Astrocyte (in vitro differentiated cells and primary cell): ENCODE data around the gene HOXA13. TPM values are rescaled to one million over a fixed set of nuclear protein-coding genes. Genes with fewer than 3 reads are reported as not detected.
A peak's percentile ranks its signal among the peaks of the same experiment; 100 is the strongest.

Experiments
- DNase-seq: peaks from one replicate; pipeline ENCODE4 v3.0.0-alpha.2; 2010; ENCODE audit warnings: low read depth
- FAIRE-seq: peaks from 2 replicates; lab custom pipeline; 2011; peaks lifted over from hg19 to GRCh38; lab: Jason Lieb, UNC
- H2AFZ ChIP-seq: 2 replicates; pipeline ENCODE4 v1.6.0; 2012; ENCODE audit warnings: low read depth, low read length, inconsistent platforms
- H3K27ac ChIP-seq: 2 replicates; pipeline ENCODE4 v1.5.1; 2011; ENCODE audit warnings: low read depth, low read length, inconsistent platforms
- H3K27me3 ChIP-seq: 2 replicates; pipeline ENCODE4 v1.6.0; 2011; ENCODE audit warnings: low read length, inconsistent platforms; ENCODE audit not compliant: insufficient read depth
- H3K36me3 ChIP-seq: 2 replicates; pipeline ENCODE4 v1.5.1; 2011; ENCODE audit warnings: low read length, inconsistent platforms; ENCODE audit not compliant: insufficient read depth
- H3K4me1 ChIP-seq: 2 replicates; pipeline ENCODE4 v1.5.1; 2011; ENCODE audit warnings: low read length, inconsistent platforms; ENCODE audit not compliant: insufficient read depth
- H3K4me2 ChIP-seq: 2 replicates; pipeline ENCODE4 v1.6.0; 2012; ENCODE audit warnings: low read length, inconsistent platforms
- H3K4me3 ChIP-seq: 2 replicates; pipeline ENCODE4 v1.5.1; 2011; ENCODE audit warnings: low read depth, mild to moderate bottlenecking, low read length, inconsistent platforms; ENCODE audit not compliant: insufficient read depth
- H3K79me2 ChIP-seq: 2 replicates; pipeline ENCODE4 v1.6.0; 2012; ENCODE audit warnings: mild to moderate bottlenecking, low read length, inconsistent platforms; ENCODE audit not compliant: insufficient read depth
- H3K9ac ChIP-seq: 2 replicates; pipeline ENCODE4 v1.6.0; 2012; ENCODE audit warnings: mild to moderate bottlenecking, low read length, inconsistent platforms
- H3K9me3 ChIP-seq: 2 replicates; pipeline ENCODE4 v1.5.1; 2012; ENCODE audit warnings: low read depth, mild to moderate bottlenecking, low read length, inconsistent platforms; ENCODE audit not compliant: insufficient read depth
- H4K20me1 ChIP-seq: 2 replicates; pipeline ENCODE4 v1.6.0; 2012; ENCODE audit warnings: low read length, inconsistent platforms; ENCODE audit not compliant: insufficient read depth
- H3K27ac Mint-ChIP-seq: one replicate; pipeline ENCODE4 v1.8.0; 2021; ENCODE audit warnings: mild to moderate bottlenecking, mixed read lengths; ENCODE audit not compliant: unreplicated experiment
- H3K27me3 Mint-ChIP-seq: one replicate; pipeline ENCODE4 v1.8.0; 2021; ENCODE audit warnings: low read depth, mixed read lengths; ENCODE audit not compliant: unreplicated experiment
- H3K36me3 Mint-ChIP-seq: one replicate; pipeline ENCODE4 v1.8.0; 2021; ENCODE audit warnings: low read depth, mixed read lengths; ENCODE audit not compliant: unreplicated experiment
- H3K4me1 Mint-ChIP-seq: one replicate; pipeline ENCODE4 v1.8.0; 2021; ENCODE audit warnings: low read depth, mixed read lengths; ENCODE audit not compliant: unreplicated experiment
- H3K4me3 Mint-ChIP-seq: one replicate; pipeline ENCODE4 v1.8.0; 2021; ENCODE audit warnings: mild to moderate bottlenecking, moderate library complexity, mixed read lengths; ENCODE audit not compliant: unreplicated experiment
- H3K9me3 Mint-ChIP-seq: one replicate; pipeline ENCODE4 v1.8.0; 2021; ENCODE audit warnings: mild to moderate bottlenecking, mixed read lengths; ENCODE audit not compliant: unreplicated experiment
- CTCF ChIP-seq: IDR thresholded peaks from 2 replicates; pipeline ENCODE4 v1.5.1; 2011; ENCODE audit warnings: low read depth, mild to moderate bottlenecking, inconsistent platforms, low read length, moderate library complexity; ENCODE audit not compliant: insufficient read depth
- EZH2 ChIP-seq: IDR thresholded peaks from 2 replicates; pipeline ENCODE4 v1.6.1; 2012; ENCODE audit warnings: mild to moderate bottlenecking, low read length, inconsistent platforms; ENCODE audit not compliant: insufficient read depth
- total RNA-seq: library from RNA; stranded (reverse); gene quantifications from 2 replicates; pipeline ENCODE4 v1.2.1, GENCODE V29; 2021

The HOXA13 gene
- total RNA-seq, 1 donor from 2014 or later: not detected

- Mint-ChIP-seq H3K4me3 (no peak overlapping the region), H3K27ac (peak overlapping the region; percentile 80), H3K4me1 (no peaks in the 10 kb centered on the region), H3K36me3 (no peaks in the 10 kb centered on the region), H3K27me3 (peaks cover 70% of the 10 kb centered on the region), H3K9me3 (peaks cover 33% of the 10 kb centered on the region)
- peaks cover 6% of the 10 kb centered on the region for H4K20me1 ChIP-seq
- H3K36me3 ChIP-seq: no peaks in the 10 kb centered on the region
- no peak overlapping the region for H3K4me2 ChIP-seq
- H3K27ac ChIP-seq: no peak overlapping the region
- FAIRE-seq (no peak), DNase-seq (no peak)
- H3K4me3 ChIP-seq: no peak overlapping the region
- no peak overlapping the region for H2AFZ ChIP-seq
- peaks cover 5% of the 10 kb centered on the region for H3K4me1 ChIP-seq
- H3K79me2 ChIP-seq: no peaks in the 10 kb centered on the region
- no peak overlapping the region for H3K9ac ChIP-seq
- TF ChIP-seq EZH2 (no peak), CTCF (no peak)
- H3K27me3 ChIP-seq: peaks cover 92% of the 10 kb centered on the region
- H3K9me3 ChIP-seq: peaks cover 16% of the 10 kb centered on the region
These were observed 28.1 kb downstream of the HOXA13 start for GRCh38 chr7:27171637-27172314.

GRCh38 chr7:27171325-27171636, 28.6 kb downstream of the HOXA13 start:
- Histone ChIP-seq H3K79me2 (no peaks in the 10 kb centered on the region), H3K9me3 (peaks cover 16% of the 10 kb centered on the region), H3K4me2 (no peak overlapping the region), H3K4me1 (peaks cover 5% of the 10 kb centered on the region), H3K27me3 (peaks cover 92% of the 10 kb centered on the region), H4K20me1 (peaks cover 6% of the 10 kb centered on the region), H3K4me3 (no peak overlapping the region), H3K36me3 (no peaks in the 10 kb centered on the region), H3K27ac (no peak overlapping the region), H3K9ac (no peak overlapping the region), H2AFZ (no peak overlapping the region)
- H3K4me1 Mint-ChIP-seq: no peaks in the 10 kb centered on the region
- no peak for TF ChIP-seq CTCF
- TF ChIP-seq EZH2: no peak
- FAIRE-seq: no peak
- peaks cover 70% of the 10 kb centered on the region for H3K27me3 Mint-ChIP-seq
- DNase-seq: no peak
- no peak overlapping the region for H3K4me3 Mint-ChIP-seq
- peak overlapping the region; percentile 72 for H3K27ac Mint-ChIP-seq
- H3K36me3 Mint-ChIP-seq: no peaks in the 10 kb centered on the region
- H3K9me3 Mint-ChIP-seq: peaks cover 33% of the 10 kb centered on the region
